ENCODE data around the gene HMCES. TPM values are rescaled to one million over a fixed set of nuclear protein-coding genes. Genes with fewer than 3 reads are reported as not detected.

Gene HMCES
- total RNA-seq, 2 experiments from 2014 or later: 58.4 to 61.5 TPM

DNA sequence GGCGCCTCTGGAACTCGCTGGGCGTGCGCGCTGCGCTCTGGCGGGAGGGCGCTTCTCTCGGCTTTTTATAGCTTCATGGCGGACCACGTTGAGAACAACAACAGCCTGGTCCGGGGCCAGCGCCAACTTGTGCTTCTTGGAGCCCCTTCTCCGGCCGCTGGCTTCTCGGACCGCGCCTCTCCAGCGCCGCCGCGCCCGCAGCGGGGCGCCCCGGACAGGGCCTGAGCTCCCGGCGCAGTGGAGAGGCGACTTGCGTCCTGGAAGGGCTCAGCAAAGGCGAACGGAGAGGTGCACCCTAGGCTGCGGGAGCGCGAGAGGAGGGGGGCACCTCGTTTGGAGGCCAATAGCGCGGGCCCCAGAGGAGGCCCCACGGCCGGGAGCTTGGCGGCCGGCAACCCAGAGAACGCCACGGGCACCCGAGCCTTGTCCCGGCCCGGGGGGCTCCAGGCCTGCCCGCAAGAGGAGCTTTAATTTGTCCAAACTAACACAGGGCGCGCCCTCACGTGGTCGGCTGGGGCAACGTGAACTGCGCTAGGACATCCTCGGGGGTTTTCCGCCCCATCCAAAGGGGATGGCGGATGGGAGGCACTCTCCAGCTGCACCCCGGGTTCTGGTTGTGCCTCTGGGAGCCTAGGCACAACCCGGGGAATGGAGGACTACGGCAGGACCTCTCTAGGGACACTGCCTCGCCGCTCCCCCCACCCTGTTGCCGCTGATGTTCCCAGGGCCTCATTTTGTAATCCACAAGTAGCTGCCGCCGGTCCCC, 37.8 kb downstream of the HMCES start:
- H3K27ac Mint-ChIP-seq: peak overlapping the region; percentile 89
- H3K4me1 Mint-ChIP-seq (ENCODE audit: low read depth): peaks cover 26% of the 10 kb centered on the region
- peaks cover 8% of the 10 kb centered on the region for H3K36me3 Mint-ChIP-seq
- DNase-seq: peak; percentile 90
- intact Hi-C loops (cut with micrococcal nuclease): loop anchor here (1.0 kb wide), 3 partner anchors 34 to 125 kb away; partner anchors contain the start of gene HMCES
- no peaks in the 10 kb centered on the region for H3K9me3 Mint-ChIP-seq
- ChIA-PET POLR2A (interaction anchor here (0.7 to 3.9 kb wide), 21 partner anchors 10 to 437 kb away, joined by 3 to 26 read pairs (median 6); partner anchors contain the start of genes COPG1, HMCES, IFT122 and MBD4), CTCF (interaction anchor here (0.7 to 2.4 kb wide), 22 partner anchors 9 to 346 kb away, joined by 3 to 27 read pairs (median 5); partner anchors contain the start of genes IFT122 and MBD4)
- H3K27me3 Mint-ChIP-seq: no peaks in the 10 kb centered on the region
- peak overlapping the region; percentile 93 for H3K4me3 Mint-ChIP-seq

DNA sequence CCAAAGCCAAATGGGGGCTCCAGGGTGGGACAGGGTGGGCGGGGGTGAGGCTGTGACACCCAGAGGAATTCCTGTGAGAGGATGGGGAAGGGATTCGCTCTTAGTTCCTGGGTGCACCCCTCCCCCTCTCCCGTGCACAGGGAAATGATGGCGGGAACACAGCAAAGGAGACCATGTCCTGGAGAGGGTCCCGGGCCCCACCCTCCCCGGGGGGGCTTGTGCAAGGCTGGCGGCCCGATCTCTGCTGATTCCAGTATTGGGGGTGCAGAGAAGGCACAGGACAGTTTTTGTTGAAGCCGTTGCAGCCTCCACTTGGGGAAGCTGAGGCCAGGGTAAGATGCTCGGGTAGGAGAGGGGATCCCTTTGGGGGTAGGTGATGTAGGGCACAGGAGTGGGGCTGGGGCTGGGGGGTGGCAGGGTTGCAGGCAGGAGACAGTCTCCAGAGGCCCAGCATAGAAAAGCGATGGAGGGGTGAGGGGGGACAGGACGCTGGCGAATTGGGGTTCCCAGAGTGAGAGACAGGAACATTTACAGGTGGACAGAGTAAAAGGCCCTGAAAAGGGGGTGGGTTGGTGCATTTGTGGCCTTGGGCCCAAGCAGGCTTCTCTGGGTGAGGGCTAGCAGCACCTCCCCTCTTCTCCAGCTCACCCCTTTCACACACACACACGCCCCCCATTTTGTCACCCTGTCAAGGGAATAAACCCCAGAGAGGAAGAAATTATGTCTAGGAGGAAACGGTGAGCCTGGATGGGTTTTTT, 38.5 kb downstream of the HMCES start:
- Mint-ChIP-seq H3K36me3 (peaks cover 8% of the 10 kb centered on the region), H3K27ac (no peak overlapping the region), H3K4me3 (peak overlapping the region; percentile 62), H3K4me1 (ENCODE audit: low read depth) (peaks cover 21% of the 10 kb centered on the region), H3K27me3 (no peaks in the 10 kb centered on the region), H3K9me3 (no peaks in the 10 kb centered on the region)
- intact Hi-C loops (cut with micrococcal nuclease): no loop called here
- no peak for DNase-seq
- CTCF ChIA-PET: interaction anchor here (0.7 to 2.4 kb wide), 15 partner anchors 10 to 347 kb away, joined by 3 to 27 read pairs (median 7); partner anchors contain the start of genes IFT122 and MBD4
- POLR2A ChIA-PET: interaction anchor here (0.8 to 3.9 kb wide), 13 partner anchors 10 to 315 kb away, joined by 3 to 26 read pairs (median 9); partner anchors contain the start of genes COPG1, HMCES, IFT122 and MBD4

DNA sequence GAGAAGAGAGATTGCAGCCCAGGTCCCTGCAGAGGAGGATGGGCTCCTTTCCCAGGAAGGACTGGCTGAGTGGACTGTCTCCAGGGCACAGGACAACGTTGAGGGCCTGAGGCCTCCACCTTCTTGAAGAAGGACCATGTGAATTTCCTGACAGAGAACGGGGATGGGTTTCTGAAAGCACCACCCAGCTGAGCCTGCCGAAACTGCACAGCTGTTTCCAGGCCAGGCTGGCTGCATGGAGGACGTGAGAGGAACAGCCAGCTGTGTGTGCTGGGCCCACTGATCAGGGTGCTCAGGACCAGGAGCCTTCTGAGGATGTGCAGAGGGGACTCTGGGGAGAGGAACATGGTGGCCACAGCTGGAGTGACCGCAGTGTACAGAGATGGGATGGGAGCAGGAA, 39.2 kb downstream of the HMCES start:
- POLR2A ChIA-PET: interaction anchor here (2.2 kb wide), 1 partner anchor 122 kb away, joined by 8 read pairs; the partner anchor contains the start of genes IFT122 and MBD4
- Mint-ChIP-seq H3K36me3 (peaks cover 8% of the 10 kb centered on the region), H3K4me1 (ENCODE audit: low read depth) (peaks cover 15% of the 10 kb centered on the region), H3K9me3 (no peaks in the 10 kb centered on the region), H3K27me3 (no peaks in the 10 kb centered on the region), H3K4me3 (no peak overlapping the region), H3K27ac (no peak overlapping the region)
- no peak for DNase-seq
- CTCF ChIA-PET: interaction anchor here (0.6 kb wide), 1 partner anchor 18 kb away, joined by 3 read pairs; no protein-coding TSS in a partner anchor
- intact Hi-C loops (cut with micrococcal nuclease): no loop called here

DNA sequence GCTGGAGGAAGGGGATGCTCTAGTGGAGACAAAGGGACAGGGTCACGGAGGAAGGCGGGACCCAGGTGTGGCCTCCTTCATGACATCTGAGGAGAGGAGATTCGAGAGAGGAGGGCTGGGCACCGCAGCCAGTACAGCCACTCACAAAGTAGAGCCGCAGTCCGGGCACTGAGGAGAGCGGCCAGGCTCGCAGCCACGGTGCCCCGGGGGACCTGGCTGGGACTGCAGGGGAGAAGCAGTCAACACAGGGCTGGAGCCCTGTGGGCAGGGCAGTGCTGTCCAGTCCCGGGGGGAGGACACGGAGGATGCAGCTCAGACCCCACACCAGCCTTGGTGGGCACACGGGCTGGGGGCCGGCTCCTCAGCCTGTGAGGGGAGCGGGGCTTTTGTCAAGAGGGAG, 40.3 kb downstream of the HMCES start:
- CTCF ChIA-PET: interaction anchor here (0.6 kb wide), 1 partner anchor 25 kb away, joined by 3 read pairs; no protein-coding TSS in a partner anchor

DNA sequence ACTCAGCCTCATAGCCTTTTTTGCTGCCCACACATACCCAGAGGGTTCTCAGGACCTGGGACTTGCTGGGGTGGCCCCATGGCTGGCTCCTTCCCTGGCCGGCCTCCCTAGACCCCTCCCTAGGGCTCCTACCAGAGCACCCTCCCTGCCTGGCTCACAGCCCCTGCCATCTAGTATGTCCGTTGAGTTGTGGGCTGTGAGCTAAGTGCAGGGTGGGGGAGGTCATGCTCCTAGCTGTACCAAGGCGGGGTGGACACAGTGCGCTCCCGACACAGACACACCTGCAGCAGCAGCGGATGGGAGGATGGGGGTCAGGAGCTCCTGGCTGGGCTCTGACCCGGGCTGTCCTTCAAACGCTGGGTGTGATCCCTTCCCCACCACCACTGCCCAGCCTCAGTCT, 41.6 kb downstream of the HMCES start:
- H3K27me3 Mint-ChIP-seq: no peaks in the 10 kb centered on the region
- no peaks in the 10 kb centered on the region for H3K9me3 Mint-ChIP-seq
- DNase-seq: no peak
- ChIA-PET POLR2A (no interaction called here), CTCF (no interaction called here)
- H3K36me3 Mint-ChIP-seq: peaks cover 3% of the 10 kb centered on the region
- H3K4me1 Mint-ChIP-seq (ENCODE audit: low read depth): no peaks in the 10 kb centered on the region
- H3K27ac Mint-ChIP-seq: no peak overlapping the region
- intact Hi-C loops (cut with micrococcal nuclease): no loop called here
- no peak overlapping the region for H3K4me3 Mint-ChIP-seq

More for the DNA sequence above, 40.3 kb downstream of the HMCES start:
- H3K9me3 Mint-ChIP-seq: no peaks in the 10 kb centered on the region
- H3K27me3 Mint-ChIP-seq: no peaks in the 10 kb centered on the region
- H3K27ac Mint-ChIP-seq: no peak overlapping the region
- no peak for DNase-seq
- POLR2A ChIA-PET: interaction anchor here (1.1 kb wide), 1 partner anchor 197 kb away, joined by 3 read pairs; no protein-coding TSS in a partner anchor
- no peak overlapping the region for H3K4me3 Mint-ChIP-seq
- peaks cover 8% of the 10 kb centered on the region for H3K4me1 Mint-ChIP-seq (ENCODE audit: low read depth)
- H3K36me3 Mint-ChIP-seq: peaks cover 7% of the 10 kb centered on the region
- intact Hi-C loops (cut with micrococcal nuclease): no loop called here

DNA sequence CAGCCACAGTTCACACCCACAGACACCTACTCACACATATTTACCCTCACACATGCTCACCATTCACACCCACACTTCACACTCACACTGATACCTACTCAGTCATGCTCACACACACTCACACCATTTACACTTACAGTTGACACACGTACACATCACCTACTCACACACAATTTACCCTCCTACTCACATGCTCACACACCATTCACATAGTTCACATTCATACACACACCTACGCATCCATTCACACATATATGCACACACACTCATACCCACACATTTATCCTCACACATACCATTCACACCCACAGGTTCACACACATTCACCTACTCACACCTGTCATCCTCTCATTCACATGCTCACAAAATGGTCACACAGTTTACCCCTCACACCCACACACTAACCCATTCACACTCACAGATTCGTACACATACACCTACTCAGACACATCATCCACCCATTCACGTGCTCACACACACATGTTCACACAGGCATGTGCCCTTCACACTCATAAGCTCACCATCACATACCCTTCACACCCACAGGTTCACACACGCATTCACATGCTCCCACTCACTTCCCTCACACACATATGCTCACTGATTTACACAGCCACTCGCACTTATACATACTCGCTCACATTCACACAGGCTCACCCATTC, 42.3 kb downstream of the HMCES start:
- Mint-ChIP-seq H3K4me3 (no peak overlapping the region), H3K9me3 (no peaks in the 10 kb centered on the region), H3K36me3 (no peaks in the 10 kb centered on the region), H3K4me1 (ENCODE audit: low read depth) (no peaks in the 10 kb centered on the region), H3K27me3 (no peaks in the 10 kb centered on the region), H3K27ac (no peak overlapping the region)
- intact Hi-C loops (cut with micrococcal nuclease): no loop called here
- ChIA-PET CTCF (no interaction called here), POLR2A (no interaction called here)
- DNase-seq: no peak

DNA sequence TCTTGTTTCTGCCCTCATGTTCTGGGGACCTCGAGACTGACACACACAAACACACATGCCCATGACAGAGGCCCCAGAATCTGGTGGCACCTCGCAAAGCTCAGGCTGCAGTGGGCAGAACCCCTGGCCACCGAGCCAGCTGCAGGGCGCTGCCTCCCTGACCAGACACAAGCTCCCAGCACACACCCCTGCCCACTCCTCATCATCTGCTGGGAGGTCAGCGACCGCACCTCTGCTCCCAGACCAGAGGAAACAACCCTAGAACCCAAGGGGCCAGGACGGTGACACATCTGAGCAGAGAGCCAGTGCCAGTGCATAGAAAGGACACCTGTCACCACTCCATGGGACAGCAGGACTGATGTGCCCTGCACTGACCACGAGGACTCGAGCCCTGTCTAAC, 43.2 kb downstream of the HMCES start:
- POLR2A ChIA-PET: no interaction called here
- H3K27ac Mint-ChIP-seq: no peak overlapping the region
- H3K4me1 Mint-ChIP-seq (ENCODE audit: low read depth): no peaks in the 10 kb centered on the region
- DNase-seq: no peak
- H3K4me3 Mint-ChIP-seq: no peak overlapping the region
- no peaks in the 10 kb centered on the region for H3K36me3 Mint-ChIP-seq
- H3K9me3 Mint-ChIP-seq: no peaks in the 10 kb centered on the region
- no peaks in the 10 kb centered on the region for H3K27me3 Mint-ChIP-seq
- intact Hi-C loops (cut with micrococcal nuclease): no loop called here
- CTCF ChIA-PET: no interaction called here

DNA sequence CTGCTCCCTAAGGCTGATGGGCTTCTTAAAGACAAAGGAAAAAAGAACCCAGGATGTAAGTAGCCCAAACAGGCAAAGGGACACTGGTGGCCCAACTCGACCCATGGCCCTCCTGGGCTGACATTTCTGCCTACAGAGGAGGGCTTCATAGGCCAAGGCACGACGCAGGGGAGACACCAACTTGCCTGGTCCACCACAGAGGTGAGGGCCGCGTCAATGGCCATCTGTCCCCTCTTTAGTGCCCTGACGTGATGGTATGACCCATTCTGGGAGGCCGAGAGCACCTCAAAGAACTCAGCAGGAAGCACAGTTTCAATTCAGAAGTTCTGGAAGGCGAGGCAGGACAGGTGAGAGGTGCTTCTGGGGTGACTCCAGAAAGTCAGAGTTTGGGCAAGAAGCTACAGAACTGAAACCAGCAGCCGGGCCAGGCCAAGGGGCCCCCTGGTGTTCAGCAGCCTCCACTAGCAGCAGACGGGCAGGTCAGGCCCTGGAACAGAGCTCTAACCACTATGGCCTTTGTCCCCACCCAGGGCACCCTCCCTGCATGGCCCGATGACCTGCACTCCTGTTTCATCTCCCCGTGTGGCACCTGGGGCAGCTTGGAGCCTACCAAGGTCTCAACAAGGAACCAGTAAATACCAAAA, 45.1 kb downstream of the HMCES start:
- Mint-ChIP-seq H3K36me3 (no peaks in the 10 kb centered on the region), H3K9me3 (no peaks in the 10 kb centered on the region), H3K27me3 (no peaks in the 10 kb centered on the region), H3K4me3 (no peak overlapping the region), H3K27ac (no peak overlapping the region), H3K4me1 (ENCODE audit: low read depth) (no peaks in the 10 kb centered on the region)
- intact Hi-C loops (cut with micrococcal nuclease): no loop called here
- ChIA-PET CTCF (interaction anchor here (0.9 to 1.1 kb wide), 2 partner anchors 9 to 353 kb away, joined by 3 to 6 read pairs; no protein-coding TSS in a partner anchor), POLR2A (no interaction called here)
- DNase-seq: no peak

DNA sequence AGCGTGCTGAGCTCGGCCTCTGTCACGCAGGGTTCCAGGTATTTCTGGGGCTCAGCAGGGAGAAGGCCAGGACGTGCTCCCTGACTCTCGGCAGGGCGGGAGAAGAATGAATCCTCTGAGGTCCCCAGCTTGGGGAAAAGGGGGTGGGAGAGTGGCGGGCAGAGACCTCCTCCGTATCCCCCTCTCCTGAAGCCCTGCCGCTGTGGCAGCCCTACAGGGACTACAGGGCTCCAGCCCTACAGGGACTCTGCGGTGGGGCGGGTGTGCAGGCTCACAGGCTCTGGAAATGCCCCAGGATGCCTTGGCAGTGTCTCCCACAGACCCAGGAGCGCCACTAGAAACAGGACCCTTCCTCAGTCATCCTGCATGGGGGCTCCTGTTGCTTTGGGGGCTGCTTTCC, 46.2 kb downstream of the HMCES start:
- ChIA-PET POLR2A (no interaction called here), CTCF (no interaction called here)
- intact Hi-C loops (cut with micrococcal nuclease): no loop called here
- H3K4me3 Mint-ChIP-seq: no peak overlapping the region
- H3K4me1 Mint-ChIP-seq (ENCODE audit: low read depth): no peaks in the 10 kb centered on the region
- no peaks in the 10 kb centered on the region for H3K36me3 Mint-ChIP-seq
- H3K27me3 Mint-ChIP-seq: no peaks in the 10 kb centered on the region
- no peak for DNase-seq
- H3K9me3 Mint-ChIP-seq: no peaks in the 10 kb centered on the region
- H3K27ac Mint-ChIP-seq: no peak overlapping the region

DNA sequence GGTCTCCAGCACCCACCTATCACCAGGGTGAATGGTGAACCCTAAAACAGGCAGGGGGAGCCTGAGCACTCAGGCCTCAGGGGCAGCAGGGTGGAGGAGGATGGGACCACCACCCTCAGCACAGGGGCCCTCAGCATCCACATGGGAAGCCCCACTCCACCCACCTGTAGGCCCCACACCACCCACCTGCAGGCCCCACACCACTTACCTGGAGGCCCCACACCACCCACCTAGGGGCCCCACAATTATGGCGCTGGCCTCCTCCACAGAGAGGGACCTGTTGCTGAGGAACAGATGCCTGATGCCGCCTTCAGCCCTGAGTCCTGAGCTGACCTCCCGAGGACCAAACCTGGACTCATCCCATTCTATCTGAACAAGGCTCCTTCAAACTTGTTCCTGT, 46.7 kb downstream of the HMCES start:
- no peak for DNase-seq
- POLR2A ChIA-PET: no interaction called here
- H3K9me3 Mint-ChIP-seq: no peaks in the 10 kb centered on the region
- H3K27ac Mint-ChIP-seq: no peak overlapping the region
- no peak overlapping the region for H3K4me3 Mint-ChIP-seq
- H3K27me3 Mint-ChIP-seq: no peaks in the 10 kb centered on the region
- intact Hi-C loops (cut with micrococcal nuclease): no loop called here
- H3K4me1 Mint-ChIP-seq (ENCODE audit: low read depth): no peaks in the 10 kb centered on the region
- no peaks in the 10 kb centered on the region for H3K36me3 Mint-ChIP-seq
- CTCF ChIA-PET: no interaction called here

DNA sequence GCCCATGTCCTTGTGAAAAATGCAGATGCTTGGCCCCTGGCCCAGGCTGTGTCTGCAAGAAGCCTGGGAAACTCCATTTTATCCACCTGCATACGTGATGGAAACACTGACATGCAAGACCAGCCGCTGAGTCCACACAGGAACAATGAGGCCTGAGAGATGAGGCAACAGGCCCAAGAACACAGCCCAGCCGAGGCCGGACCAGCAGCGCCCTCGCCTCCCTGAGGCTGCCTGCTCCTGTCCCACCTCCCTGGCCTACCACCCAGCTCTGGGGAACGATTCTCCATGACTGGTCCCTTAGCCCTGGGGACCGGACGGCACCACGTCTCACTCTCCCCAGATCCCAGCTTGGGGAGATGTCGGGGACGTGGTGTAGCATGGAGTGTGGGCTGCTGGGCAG, 47.5 kb downstream of the HMCES start:
- CTCF ChIA-PET: no interaction called here

More for the DNA sequence above, 47.5 kb downstream of the HMCES start:
- Mint-ChIP-seq H3K9me3 (no peaks in the 10 kb centered on the region), H3K4me1 (ENCODE audit: low read depth) (no peaks in the 10 kb centered on the region), H3K27ac (no peak overlapping the region), H3K4me3 (no peak overlapping the region), H3K27me3 (no peaks in the 10 kb centered on the region), H3K36me3 (no peaks in the 10 kb centered on the region)
- DNase-seq: no peak
- intact Hi-C loops (cut with micrococcal nuclease): no loop called here
- POLR2A ChIA-PET: interaction anchor here (2.0 kb wide), 1 partner anchor 10 kb away, joined by 9 read pairs; a partner anchor contains a TSS
